ENCODE data around the gene HESX1.
A peak's percentile ranks its signal among the peaks of the same experiment; 100 is the strongest.

Gene HESX1

DNA sequence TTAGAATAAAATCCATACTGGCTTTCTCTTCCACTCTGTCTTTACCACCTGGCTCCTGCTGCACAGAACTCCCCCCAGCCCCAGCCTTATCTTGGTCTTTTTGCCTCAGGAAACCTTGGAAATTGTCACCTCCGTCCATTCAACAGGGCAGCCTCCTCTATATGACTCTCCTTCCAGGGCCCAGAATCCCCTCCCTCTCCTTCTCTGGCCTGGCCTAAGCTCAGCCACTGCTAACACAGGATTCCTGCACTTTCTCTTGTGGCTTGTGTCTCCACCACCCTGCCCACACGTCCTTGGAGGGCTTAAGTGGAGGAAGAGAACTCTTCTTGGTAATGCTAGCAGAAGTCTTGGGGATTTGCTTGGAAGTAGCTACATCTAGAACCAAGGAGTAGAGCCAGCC, 33.1 kb downstream of the HESX1 start:
- no peak for DNase-seq

DNA sequence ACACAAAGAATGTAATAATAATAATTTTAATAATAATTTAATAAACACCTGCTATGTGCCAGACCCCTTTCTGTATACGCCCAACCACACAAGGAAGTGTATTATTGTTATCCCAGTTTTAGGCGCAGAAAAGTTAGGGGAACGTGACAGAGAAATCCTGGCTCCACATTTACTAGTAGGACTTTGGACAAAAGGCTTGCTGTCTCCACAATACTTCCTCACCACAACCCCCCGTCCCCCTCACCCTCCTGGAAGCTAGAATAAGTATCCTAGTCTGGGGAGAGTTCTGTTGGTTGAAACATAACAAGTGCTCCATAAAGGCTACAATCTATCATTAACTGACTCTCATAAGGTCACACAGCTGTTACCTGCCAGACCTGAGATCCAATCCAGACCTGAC, 34.1 kb downstream of the HESX1 start:
- DNase-seq: no peak

DNA sequence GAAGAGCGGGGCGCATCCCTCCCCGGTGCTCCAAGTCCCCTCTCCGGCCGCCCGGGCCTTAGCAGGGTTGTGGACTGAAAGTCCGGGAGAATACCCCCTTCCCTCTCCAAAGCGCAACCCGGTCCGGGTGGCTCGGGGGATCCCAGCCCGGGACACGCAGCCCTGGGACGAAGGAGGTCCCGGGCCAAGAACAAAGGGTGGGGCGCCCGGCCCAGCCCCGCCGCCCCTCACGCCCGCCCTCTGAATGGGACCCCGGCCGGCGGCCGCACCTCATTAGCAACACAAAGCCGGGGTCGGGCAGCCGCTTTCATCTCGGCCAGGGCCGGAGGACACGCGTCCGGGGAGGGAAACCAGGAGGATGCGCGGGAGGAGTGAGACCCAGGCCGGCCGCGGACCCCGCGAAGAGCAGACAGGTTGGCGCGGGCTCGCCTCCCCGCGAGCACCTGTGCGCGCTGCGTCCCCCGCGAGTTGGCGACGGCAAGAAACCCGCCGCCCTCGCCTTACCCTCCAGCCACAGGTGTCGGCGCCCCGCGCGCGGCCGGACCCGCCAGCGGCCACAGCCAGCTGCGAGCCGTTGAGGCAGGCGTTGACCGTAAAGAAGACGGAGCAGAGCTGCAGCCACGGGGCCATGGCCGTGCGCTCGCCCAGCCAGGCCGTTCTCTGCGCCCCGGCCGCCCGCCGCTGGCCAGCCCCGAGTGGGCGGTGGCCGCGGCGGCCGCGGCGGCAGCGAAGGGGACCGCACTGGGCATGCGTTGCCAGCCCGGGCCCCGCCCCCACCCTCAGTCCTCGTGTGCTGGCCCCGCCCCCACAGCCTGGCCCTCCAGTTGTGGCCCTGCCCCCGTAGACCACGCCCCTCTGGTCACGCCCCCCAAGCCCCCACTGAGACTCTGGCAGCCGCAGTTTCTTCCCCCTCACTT, 34.9 kb downstream of the HESX1 start, which contains the start of gene IL17RD:
Gene IL17RD, minus strand, starts transcription at position 697 of the 917 bp plus-strand sequence. Its CDS starts 67 bp downstream, at position 630.
- peak; percentile 61 for DNase-seq

DNA sequence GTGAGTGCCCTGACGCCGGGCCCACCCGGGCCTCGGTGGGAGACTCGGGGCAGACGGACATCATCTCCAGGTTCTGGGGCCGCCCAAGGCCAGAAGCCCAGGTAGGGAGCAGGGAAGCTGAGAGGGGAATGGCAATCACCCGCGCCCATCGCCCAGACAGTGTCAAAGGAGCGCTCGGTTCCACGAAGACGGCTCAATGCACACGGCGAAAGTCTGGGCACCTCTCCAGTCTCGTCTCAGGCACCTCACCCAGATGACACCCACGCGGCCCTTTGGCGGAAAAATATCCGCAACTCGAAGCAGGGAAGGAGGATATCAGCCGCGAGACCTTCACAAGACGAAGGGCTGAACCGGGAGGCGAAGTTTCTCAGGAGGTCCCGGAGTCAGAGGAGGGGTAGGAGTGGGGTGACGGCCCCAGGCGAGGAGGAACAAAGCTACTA, 35.5 kb downstream of the HESX1 start:
- peak; percentile 12 for DNase-seq

DNA sequence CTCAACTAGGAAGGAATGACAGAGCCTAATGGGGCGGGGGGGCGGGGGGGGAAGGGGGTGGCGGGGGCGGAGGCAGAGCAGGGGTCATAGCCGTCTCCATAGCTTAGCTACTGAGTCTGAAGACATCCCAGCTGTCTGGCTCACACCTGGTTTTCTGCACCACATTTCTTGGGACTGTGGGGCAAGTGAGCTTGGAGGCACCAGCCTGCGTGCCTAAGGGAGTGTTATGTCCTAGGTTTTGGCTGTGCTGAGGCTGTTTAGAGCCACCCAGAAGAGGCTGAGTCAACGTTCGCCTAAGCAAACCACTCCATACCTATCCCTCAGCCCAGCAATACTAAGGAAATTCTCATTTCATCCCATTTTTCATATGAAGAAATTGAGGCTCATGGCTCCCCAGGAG, 36.0 kb downstream of the HESX1 start:
- no peak for DNase-seq

DNA sequence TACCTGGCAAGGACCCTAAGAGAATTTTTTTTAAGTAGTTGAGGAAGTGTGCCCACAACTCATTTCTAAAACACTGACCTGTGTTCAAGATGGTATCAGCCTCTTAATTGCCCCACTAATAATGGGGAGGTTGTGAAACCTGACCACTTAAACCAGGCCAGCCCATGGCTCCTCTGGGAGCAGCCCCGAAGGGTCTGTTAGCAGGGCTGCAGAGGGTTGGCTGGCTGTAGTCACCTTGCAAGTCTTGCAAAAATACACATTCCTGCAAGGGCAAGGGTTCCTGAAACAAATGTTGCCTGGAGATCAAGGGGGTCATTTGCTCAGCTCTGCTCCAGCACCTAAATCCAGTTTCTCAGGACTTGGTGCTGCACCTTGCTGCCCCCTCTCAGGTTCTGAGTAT, 37.9 kb downstream of the HESX1 start:
- DNase-seq: no peak

DNA sequence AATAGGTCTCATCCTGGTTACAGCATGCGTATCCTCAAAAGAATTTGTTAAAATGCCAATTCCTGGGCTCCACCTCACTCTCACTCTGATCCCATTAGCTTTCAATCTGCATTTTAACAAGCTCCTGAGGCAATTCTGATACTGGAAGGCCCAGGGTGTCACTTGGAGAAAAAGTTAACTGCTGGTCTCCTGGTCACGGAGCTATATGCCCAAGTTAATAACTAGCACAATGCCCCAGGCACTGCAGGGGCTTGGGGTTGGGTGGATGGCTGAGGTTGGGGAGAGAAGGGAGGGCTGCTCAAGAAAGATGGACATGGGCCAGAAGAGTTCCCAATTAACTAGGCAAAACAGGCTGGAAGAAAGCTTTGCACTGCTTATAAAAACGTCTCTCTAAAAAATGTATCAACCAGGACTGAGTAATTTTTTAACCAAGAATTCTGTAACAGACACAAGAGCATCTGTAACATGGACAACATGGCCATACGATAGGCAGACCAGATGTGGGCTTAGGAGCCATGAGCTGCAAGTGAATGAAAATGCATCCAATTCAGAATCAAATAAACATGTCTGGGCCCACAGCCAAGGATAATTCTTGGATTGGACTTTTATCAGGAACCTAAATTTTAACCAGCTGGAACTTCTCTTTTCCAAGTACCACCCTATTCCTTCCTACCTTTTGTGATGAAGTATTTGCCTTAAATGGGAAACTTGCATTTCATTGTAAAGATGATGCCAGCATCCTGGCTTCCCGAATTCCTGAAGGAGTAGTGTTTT, 38.8 kb downstream of the HESX1 start:
- DNase-seq: no peak

DNA sequence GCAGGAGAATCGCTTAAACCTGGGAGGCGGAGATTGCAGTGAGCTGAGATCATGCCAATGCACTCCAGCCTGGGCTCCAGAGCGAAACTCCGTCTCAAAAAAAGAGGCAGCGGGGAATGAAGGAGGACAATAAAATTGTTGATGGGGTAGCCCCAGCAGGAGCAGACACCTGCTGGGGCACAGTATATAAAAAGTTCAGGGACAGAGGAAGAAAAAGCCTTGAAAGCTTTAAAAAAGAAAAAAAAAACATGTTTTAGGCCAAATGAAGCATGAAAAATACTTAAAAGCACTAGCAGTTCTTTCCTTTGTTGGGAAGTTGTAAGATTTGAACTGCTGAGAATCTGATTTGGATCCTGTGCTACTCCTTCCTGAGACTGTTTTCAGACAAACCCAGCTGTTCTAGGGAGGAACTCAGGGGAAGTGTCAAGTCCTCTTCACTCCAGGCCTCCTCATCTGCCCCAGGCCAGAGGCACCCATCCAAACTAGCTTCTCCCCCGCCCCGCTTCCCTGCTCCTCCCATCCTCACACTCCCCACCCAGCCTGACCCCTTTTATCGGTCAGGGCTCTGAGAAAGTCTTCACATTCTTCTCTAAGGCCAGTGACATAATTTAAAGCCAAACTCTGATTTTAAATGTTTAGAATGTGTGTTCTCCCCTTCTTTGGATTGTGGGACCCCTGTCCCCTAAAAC, 39.6 kb downstream of the HESX1 start:
- DNase-seq: no peak

DNA sequence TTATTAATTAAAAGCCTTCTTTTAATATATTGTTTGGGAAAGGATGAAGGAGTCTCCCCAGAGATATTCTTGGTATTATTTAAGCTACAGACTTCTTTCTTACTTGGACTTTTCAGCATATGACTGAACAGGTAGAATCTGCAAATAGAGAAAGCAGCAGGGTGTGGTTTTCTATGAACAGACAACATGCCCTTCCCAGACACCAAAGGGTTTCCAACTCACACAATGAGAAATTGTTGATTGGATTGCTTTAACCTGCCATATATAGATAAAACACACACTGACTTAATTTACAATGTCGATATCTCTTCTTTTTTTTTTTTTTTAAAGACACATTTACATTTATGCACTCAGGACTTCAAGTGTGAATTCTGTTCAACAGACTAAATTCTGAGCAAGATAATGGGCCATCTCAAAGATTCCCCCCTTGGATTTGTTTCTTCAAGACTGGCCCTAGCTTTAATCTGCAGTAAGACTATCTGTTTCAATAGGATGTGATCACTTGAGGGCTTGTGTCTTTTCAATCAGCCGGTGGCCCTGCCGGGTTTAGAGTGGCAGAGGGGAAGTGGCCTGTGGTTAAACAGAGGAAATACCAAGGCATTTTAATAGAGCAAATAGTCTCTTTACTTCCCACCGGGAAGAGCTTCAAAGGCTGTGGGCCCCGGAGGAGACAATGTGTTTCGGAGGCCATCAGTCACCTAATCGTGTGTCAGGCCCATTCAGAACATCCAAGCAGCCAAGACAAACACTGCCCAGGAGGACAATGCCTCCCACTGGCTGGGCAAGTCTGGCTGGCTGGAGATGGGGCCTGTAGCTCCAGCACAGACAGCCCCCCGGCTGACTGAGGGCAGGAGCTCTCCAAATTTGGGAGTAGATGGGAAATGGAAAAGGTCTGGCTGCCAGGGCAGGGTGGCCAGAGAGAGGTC, 40.7 kb downstream of the HESX1 start:
- no peak for DNase-seq

DNA sequence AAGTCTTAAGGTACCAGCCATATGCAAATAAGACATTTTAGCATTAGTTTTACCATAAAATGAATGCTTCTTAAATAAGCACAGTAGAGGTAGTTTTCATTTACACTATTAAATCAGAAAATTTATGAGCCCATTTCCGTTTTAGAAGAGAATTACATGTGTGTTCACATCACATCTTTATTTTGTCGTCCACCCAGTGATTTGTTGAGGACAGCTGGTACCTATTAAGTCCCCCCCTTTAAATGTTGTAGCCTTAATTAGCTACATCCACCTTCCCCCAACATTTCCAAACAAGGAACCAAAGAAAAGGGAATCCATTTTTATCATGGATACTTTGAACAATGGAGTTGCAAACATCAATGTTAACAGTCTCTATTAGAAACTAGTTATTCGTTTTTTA, 41.5 kb downstream of the HESX1 start:
- no peak for DNase-seq

DNA sequence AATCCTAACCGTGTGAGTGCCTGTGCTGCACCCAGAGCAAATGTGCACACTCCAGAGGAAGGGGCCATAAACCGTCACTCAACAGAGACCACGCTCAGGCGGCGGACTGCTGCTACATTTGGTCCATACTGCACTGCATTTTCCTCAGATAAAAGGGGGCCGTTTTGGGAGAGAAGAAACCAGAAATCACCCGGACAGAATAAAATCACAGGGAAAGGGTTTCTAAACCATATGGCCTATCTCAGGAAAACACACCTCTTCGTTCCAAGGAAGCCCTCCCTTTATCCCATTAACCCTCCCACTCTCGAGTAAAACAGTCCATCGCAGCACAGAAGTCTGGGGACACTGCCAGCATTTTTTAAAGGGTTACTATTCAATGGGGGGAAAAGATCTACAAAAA, 42.2 kb downstream of the HESX1 start:
- no peak for DNase-seq

DNA sequence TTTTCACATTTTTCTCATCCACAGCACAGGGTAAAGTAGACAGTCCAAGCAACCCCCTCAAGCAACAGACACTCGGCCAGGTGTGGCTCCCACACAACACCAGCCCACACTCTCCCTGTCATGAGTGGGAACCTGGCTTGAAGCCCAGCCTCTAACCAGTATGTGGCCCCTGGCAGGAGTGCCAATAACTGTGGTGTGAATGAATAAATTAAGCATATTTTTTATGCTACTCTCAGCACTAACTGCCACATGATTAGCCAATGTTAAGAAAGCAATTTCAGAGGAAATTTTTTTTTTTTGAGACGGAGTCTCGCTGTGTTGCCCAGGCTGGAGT, 44.5 kb downstream of the HESX1 start:
- no peak for DNase-seq

DNA sequence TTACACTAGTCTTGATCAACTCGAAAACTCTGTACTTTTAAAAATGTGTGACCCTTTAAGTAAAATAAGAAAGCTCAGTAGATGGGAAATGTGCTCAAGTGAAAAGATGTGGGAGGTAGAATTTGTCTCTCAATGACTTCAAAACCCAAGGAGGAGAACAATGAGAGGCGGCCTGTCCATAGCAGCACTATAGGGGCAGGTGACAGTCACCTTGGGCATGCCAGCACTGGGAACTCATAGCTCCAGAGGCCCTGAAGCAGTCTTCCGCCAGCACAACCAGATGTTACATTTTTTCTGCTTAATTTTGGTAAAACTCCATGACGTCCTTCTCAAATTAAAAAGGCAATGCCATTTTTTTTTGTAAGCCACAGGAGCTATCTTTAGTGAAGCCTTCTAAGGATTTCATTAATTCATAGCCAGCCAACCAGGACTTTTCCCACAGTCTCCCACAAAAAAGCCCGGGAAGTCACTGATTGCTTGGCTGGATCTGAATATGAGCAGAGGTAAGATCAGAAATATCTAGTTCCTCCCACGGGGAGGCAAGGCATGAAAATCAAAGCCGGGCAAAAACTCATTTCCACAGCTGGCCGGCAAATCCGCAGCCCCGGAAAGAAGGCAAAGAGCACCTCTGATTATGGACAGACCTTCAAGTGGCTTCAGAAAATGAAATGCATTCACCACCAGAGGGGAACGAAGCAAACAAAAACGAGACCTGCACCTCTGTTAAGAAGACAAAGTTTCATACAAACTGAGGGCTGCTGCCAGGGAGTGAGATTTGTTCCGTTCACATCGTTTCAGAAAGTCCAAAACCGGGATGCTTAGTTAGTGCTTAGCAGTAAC, 45.1 kb downstream of the HESX1 start:
- no peak for DNase-seq

DNA sequence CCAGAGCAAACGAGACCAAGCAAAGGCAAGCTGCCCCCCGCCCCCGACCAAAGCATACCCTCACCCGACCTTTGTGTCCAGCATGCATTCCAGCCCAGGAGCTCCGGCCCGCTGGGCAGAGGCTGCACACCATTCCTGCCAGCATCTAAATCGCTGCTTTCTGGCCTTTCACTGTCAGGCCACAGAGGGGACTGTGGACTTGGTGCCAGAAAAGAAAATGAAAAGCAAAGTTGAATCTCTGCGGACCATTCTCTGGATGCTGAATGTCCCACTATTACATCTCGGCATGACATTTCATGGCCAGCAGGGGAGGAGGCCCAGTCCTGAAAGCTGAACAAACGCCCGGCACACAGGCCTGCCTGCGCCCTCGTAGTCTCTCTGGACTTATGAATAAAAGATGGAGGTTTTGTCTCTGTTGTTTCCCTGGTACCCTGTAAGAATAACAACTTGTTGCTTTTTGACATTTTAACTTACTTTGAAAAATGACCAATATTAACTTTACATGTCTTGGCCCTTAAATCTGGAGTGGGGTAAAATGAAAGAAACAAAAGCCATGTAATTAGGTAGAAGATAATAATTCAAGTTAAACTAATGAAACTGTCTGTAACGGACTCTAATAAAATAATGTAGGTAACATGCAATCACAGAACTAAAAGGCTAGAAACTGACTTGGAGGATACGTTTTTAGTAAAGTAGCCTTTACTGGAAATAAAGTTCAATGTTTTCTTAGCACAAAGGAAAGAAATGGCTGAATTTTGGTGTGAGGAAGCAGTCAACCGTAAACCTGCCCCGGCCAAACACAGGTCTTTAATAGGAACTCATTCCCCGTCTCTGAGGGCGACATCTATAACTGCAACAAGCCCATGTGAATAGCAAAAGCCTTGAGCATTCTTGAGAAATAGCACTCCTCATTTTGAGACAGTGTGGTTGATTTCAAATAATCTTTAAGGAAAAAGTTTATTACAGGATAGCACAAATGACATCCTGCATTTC, 47.3 kb downstream of the HESX1 start:
- DNase-seq: no peak

DNA sequence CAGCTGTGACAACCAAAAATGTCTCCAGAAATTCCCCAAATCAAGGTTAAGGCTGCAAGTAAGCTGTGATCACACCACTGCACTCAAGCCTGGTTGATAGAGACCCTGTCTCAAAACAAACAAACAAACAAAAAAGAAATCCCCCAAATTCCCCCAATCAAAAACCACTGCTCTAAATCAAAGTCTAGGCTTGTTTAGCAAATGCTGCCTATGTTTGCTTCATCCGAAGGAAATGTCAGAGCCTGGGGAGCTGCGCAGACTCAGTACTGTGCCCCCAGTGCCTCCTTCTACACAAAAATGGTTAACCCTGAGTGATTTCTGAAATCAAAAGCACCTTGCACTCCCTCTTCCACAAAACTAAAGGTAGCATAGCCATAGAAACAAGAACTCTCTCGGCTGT, 48.0 kb downstream of the HESX1 start:
- no peak for DNase-seq

DNA sequence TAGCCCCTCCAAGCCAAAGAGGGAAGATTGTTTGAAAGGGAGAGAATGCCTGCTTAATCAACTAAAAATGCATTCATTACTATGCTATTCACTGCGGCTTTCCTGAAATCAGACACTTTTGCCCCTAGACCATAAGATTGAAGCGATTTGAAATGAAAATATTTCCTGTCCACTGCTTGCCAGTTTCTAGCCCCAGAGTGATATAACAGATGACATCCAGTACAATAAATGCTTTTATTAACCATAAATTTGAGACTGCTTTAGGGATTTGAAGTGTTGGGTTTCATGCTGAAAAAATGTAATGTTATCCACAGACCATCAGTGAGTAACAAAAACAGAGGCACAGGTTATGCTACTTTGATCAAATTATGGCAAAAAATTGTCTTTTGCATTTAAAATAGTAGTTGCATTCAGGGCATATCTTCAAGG, 48.7 kb downstream of the HESX1 start:
- no peak for DNase-seq

DNA sequence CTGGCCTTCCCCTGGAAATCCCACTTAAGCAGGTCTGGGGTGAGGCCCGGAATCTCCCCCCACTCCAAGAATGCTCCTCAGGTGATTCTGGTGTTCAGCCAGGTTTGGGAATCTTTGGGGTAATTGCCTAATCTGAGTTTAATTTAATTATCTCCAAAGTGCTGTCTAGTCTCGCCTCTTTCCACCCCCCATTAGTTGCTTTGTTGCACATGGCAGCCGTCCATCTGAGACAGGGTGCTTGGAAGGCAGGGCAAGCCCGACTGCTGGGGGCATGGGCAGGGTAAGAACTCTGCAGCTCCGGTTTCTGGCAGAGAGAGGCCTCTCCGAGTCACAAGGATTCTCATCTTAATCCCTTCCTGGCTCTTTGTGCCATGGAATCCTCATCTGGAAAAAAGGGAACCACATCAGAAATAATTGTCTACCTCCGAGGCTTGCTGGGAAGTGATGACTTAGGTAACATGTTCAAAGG, 49.6 kb downstream of the HESX1 start:
- DNase-seq: no peak

Data from stimulated activated CD4-positive, alpha-beta T cell treated with anti-CD3 and anti-CD28 coated beads, Interleukin-4, amount 100 ng/mL, for 1 hour (primary cell).